ENCODE measurements around the gene SYNJ1. TPM values are rescaled to one million over a fixed set of nuclear protein-coding genes. Genes with fewer than 3 reads are reported as not detected.

Gene SYNJ1
- total and polyA plus RNA-seq, 4 donors: 7.4 to 17.5 (median 11.8) TPM

- no peak for DNase-seq
- no peaks in the 10 kb centered on the region for H3K9me3 ChIP-seq (ENCODE audit: control insufficient read depth in 4 of 4, insufficient read depth in 3 of 4, low read length in 3 of 4)
- ATAC-seq (ENCODE audit: insufficient read depth, low FRiP score): no peak
- H3K27me3 ChIP-seq (ENCODE audit: control insufficient read depth in 3 of 3, insufficient read depth in 3 of 3, low read length in 2 of 3): no peaks in the 10 kb centered on the region
- TF ChIP-seq CTCF (IDR thresholded peaks at IDR 0.05; ENCODE audit: control extremely low read depth, extremely low read depth): no peak
- H3K4me3 ChIP-seq: no peak overlapping the region
- WGBS, 2 donors: 92 to 96% methylated on average over 6 of the region's 6 CpGs
- H3K27ac ChIP-seq (ENCODE audit: low read depth in 1 of 2, low read length in 1 of 2): no peak overlapping the region
- H3K9ac ChIP-seq (ENCODE audit: insufficient read depth in 1 of 2, low read length in 2 of 2): no peak overlapping the region
- H3K36me3 ChIP-seq (ENCODE audit: control insufficient read depth in 4 of 4, insufficient read depth in 4 of 4, low read length in 4 of 4): peaks cover 17 to 36% (median 19%) of the 10 kb centered on the region in 4 donors
- no peaks in the 10 kb centered on the region for H3K4me1 ChIP-seq (ENCODE audit: control insufficient read depth in 5 of 5, insufficient read depth in 5 of 5, low read length in 5 of 5)
These were observed 26.2 kb upstream of the SYNJ1 start for GRCh38 chr21:32753818-32754585.

- ATAC-seq (ENCODE audit: insufficient read depth, low FRiP score) (no peak), DNase-seq (no peak)
- Histone ChIP-seq H3K27me3 (ENCODE audit: control insufficient read depth in 3 of 3, insufficient read depth in 3 of 3, low read length in 2 of 3) (no peaks in the 10 kb centered on the region), H3K36me3 (ENCODE audit: control insufficient read depth in 4 of 4, insufficient read depth in 4 of 4, low read length in 4 of 4) (peaks cover 27 to 41% (median 33%) of the 10 kb centered on the region in 4 donors), H3K4me3 (no peak overlapping the region), H3K27ac (ENCODE audit: low read depth in 1 of 2, low read length in 1 of 2) (no peak overlapping the region), H3K4me1 (ENCODE audit: control insufficient read depth in 5 of 5, insufficient read depth in 5 of 5, low read length in 5 of 5) (no peaks in the 10 kb centered on the region), H3K9ac (ENCODE audit: insufficient read depth in 1 of 2, low read length in 2 of 2) (no peak overlapping the region), H3K9me3 (ENCODE audit: control insufficient read depth in 4 of 4, insufficient read depth in 3 of 4, low read length in 3 of 4) (no peaks in the 10 kb centered on the region)
- no peak for TF ChIP-seq CTCF (IDR thresholded peaks at IDR 0.05; ENCODE audit: control extremely low read depth, extremely low read depth)
These were observed 22.6 kb upstream of the SYNJ1 start for GRCh38 chr21:32750405-32750804.

- Histone ChIP-seq H3K9me3 (ENCODE audit: control insufficient read depth in 4 of 4, insufficient read depth in 3 of 4, low read length in 3 of 4) (no peaks in the 10 kb centered on the region), H3K9ac (ENCODE audit: insufficient read depth in 1 of 2, low read length in 2 of 2) (no peak overlapping the region), H3K27ac (ENCODE audit: low read depth in 1 of 2, low read length in 1 of 2) (no peak overlapping the region), H3K4me1 (ENCODE audit: control insufficient read depth in 5 of 5, insufficient read depth in 5 of 5, low read length in 5 of 5) (no peaks in the 10 kb centered on the region), H3K27me3 (ENCODE audit: control insufficient read depth in 3 of 3, insufficient read depth in 3 of 3, low read length in 2 of 3) (no peaks in the 10 kb centered on the region), H3K36me3 (ENCODE audit: control insufficient read depth in 4 of 4, insufficient read depth in 4 of 4, low read length in 4 of 4) (peaks cover 24 to 42% (median 33%) of the 10 kb centered on the region in 4 donors), H3K4me3 (no peak overlapping the region)
- ATAC-seq (ENCODE audit: insufficient read depth, low FRiP score): no peak
- no peak for DNase-seq
- no peak for TF ChIP-seq CTCF (IDR thresholded peaks at IDR 0.05; ENCODE audit: control extremely low read depth, extremely low read depth)
These were observed 21.8 kb upstream of the SYNJ1 start for GRCh38 chr21:32749662-32750061.

GRCh38 chr21:32748529-32748928 is 20.7 kb upstream of the SYNJ1 start:
- no peak for ATAC-seq (ENCODE audit: insufficient read depth, low FRiP score)
- Histone ChIP-seq H3K27me3 (ENCODE audit: control insufficient read depth in 3 of 3, insufficient read depth in 3 of 3, low read length in 2 of 3) (no peaks in the 10 kb centered on the region), H3K4me1 (ENCODE audit: control insufficient read depth in 5 of 5, insufficient read depth in 5 of 5, low read length in 5 of 5) (no peaks in the 10 kb centered on the region), H3K27ac (ENCODE audit: low read depth in 1 of 2, low read length in 1 of 2) (no peak overlapping the region), H3K9ac (ENCODE audit: insufficient read depth in 1 of 2, low read length in 2 of 2) (no peak overlapping the region), H3K4me3 (no peak overlapping the region), H3K9me3 (ENCODE audit: control insufficient read depth in 4 of 4, insufficient read depth in 3 of 4, low read length in 3 of 4) (no peaks in the 10 kb centered on the region), H3K36me3 (ENCODE audit: control insufficient read depth in 4 of 4, insufficient read depth in 4 of 4, low read length in 4 of 4) (peaks cover 24 to 36% (median 33%) of the 10 kb centered on the region in 4 donors)
- no peak for DNase-seq
- no peak for TF ChIP-seq CTCF (IDR thresholded peaks at IDR 0.05; ENCODE audit: control extremely low read depth, extremely low read depth)
- 87 to 95% methylated on average over 5 of the region's 5 CpGs for whole genome bisulfite sequencing, 2 donors

All from lung (tissue), 12 donors.